Stimulated activated effector memory CD8-positive, alpha-beta T cell treated with anti-CD3 and anti-CD28 coated beads, Interleukin-12 subunit alpha, Interleukin-12 subunit beta, amount 100 ng/mL, for 72 hours (primary cell): Measurements from ENCODE around the gene GNA14.

ENCODE experiments used
- ATAC-seq: fragments of 150-1000 bp; cut with Tn5 transposase; 2 replicates; pipeline ENCODE4 v1.10.0; 2021
- DNase-seq, 2 donors: peaks; one replicate each; pipeline ENCODE4 v3.0.0; 2021 to 2022; ENCODE audit warnings: low spot score in 2 of 2
- H3K27ac Mint-ChIP-seq: one replicate; pipeline ENCODE4 v1.8.0; 2022; ENCODE audit warnings: mild to moderate bottlenecking, mixed read lengths
- H3K36me3 Mint-ChIP-seq: one replicate; pipeline ENCODE4 v1.8.0; 2022; ENCODE audit warnings: mild to moderate bottlenecking, mixed read lengths
- H3K4me1 Mint-ChIP-seq: one replicate; pipeline ENCODE4 v1.8.0; 2022; ENCODE audit warnings: mixed read lengths
- H3K4me3 Mint-ChIP-seq: one replicate; pipeline ENCODE4 v1.8.0; 2022; ENCODE audit warnings: mild to moderate bottlenecking, mixed read lengths
- H3K9me3 Mint-ChIP-seq: one replicate; pipeline ENCODE4 v1.8.0; 2022; ENCODE audit warnings: mixed read lengths

Gene GNA14

DNA sequence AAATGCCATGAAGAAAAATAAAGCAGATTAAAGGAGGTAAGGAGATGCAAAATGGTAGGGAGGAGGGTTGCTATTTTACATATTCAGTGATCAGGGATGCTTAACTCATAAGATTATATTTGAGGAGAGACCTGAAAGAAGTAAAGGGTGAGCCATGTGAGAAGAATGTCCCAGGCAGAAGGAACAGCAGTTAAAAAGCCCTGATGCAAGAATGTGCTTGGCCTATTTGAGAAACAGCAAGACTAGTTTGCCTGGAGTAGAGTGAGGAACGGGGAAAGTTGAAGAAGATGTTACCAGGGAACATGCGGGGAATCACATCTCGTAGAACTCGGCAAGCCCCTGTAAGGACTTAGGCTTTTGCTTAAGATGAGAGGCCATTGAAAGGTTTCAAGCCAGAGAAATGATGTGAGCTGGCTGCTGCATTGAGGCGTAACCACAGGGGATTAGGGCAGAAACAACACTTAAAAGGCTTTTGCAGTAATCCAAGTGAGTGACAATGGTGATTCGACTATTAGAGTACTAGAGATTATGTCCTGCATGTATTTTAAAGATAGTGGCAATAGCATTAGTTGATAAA, 272.1 kb downstream of the GNA14 start:
- ATAC-seq, result no peak
- Mint-ChIP-seq H3K9me3 (no peaks in the 10 kb centered on the region), H3K4me1 (no peaks in the 10 kb centered on the region), H3K36me3 (peaks cover 17% of the 10 kb centered on the region), H3K4me3 (no peak overlapping the region), H3K27ac (no peak overlapping the region)
- no peak for DNase-seq

GRCh38 chr9:77374266-77374665, 273.9 kb downstream of the GNA14 start:
- no peak for DNase-seq
- peaks cover 35% of the 10 kb centered on the region for H3K36me3 Mint-ChIP-seq

More at GRCh38 chr9:77374266-77374665, 273.9 kb downstream of the GNA14 start:
- Mint-ChIP-seq H3K27ac (no peak overlapping the region), H3K4me1 (no peaks in the 10 kb centered on the region), H3K9me3 (no peaks in the 10 kb centered on the region), H3K4me3 (no peak overlapping the region)
- ATAC-seq, result no peak
